Measurements from ENCODE around the gene KIF2C. TPM values are rescaled to one million over a fixed set of nuclear protein-coding genes. Genes with fewer than 3 reads are reported as not detected.

The KIF2C gene
- 11.8 and 14.3 TPM in 2 replicates for polyA plus RNA-seq (2011; rRNA removed)
- polyA minus RNA-seq (2011; rRNA and poly(A)+ RNA removed), result 14.2 and 14.6 TPM in 2 replicates

- CTCF ChIA-PET, result interaction anchor here (10.4 kb wide), 1 partner anchor 8 kb away, joined by 89 read pairs; the partner anchor contains the start of gene RNU5D-1
- Histone ChIP-seq H3K27ac (ENCODE audit: low read depth, low read length) (peak within 1 kb of the TSS; percentile 86), H3K27me3 (ENCODE audit: control insufficient read depth, insufficient read depth, low read length) (no peaks in the 10 kb centered on the region), H3K9me3 (ENCODE audit: control insufficient read depth, insufficient read depth, low read length) (peaks cover 5% of the 10 kb centered on the region; the same call in 1 of the 2 replicates), H3K4me3 (ENCODE audit: low read depth, low read length) (peak within 1 kb of the TSS; percentile 93)
- TF ChIP-seq CTCF (IDR thresholded peaks at IDR 0.05; ENCODE audit: low read depth, low read length), result no peak
- POLR2A ChIA-PET, result interaction anchor here (1.0 kb wide), 1 partner anchor 9 kb away, joined by 3 read pairs; no protein-coding TSS in a partner anchor
- DNase-seq (ENCODE audit: low read depth, low spot score), result peak; percentile 93
Measured at GRCh38 chr1:44739307-44740178, at the start of gene KIF2C. KIF2C (plus strand) TSS chr1:44739837; CDS start chr1:44739933, 96 bp downstream.

GRCh38 chr1:44693159-44693558 is 46.5 kb upstream of the KIF2C start:
- peaks cover 9% of the 10 kb centered on the region for H3K27me3 ChIP-seq (ENCODE audit: control insufficient read depth, insufficient read depth, low read length)
- ChIA-PET POLR2A (no interaction called here), CTCF (no interaction called here)
- no peaks in the 10 kb centered on the region for H3K9me3 ChIP-seq (ENCODE audit: control insufficient read depth, insufficient read depth, low read length)
- H3K4me3 ChIP-seq (ENCODE audit: low read depth, low read length), result no peak overlapping the region
- H3K27ac ChIP-seq (ENCODE audit: low read depth, low read length), result no peak overlapping the region
- TF ChIP-seq CTCF (IDR thresholded peaks at IDR 0.05; ENCODE audit: low read depth, low read length), result no peak
- DNase-seq (ENCODE audit: low read depth, low spot score), result no peak

GRCh38 chr1:44693900-44694299 is 45.7 kb upstream of the KIF2C start:
- Histone ChIP-seq H3K4me3 (ENCODE audit: low read depth, low read length) (no peak overlapping the region), H3K27me3 (ENCODE audit: control insufficient read depth, insufficient read depth, low read length) (peaks cover 6% of the 10 kb centered on the region), H3K27ac (ENCODE audit: low read depth, low read length) (no peak overlapping the region), H3K9me3 (ENCODE audit: control insufficient read depth, insufficient read depth, low read length) (no peaks in the 10 kb centered on the region)
- no peak for DNase-seq (ENCODE audit: low read depth, low spot score)
- ChIA-PET POLR2A (no interaction called here), CTCF (no interaction called here)
- TF ChIP-seq CTCF (IDR thresholded peaks at IDR 0.05; ENCODE audit: low read depth, low read length), result no peak

GRCh38 chr1:44694863-44695478 is 44.7 kb upstream of the KIF2C start:
- DNase-seq (ENCODE audit: low read depth, low spot score), result no peak
- CTCF ChIA-PET, result interaction anchor here (1.0 kb wide), 1 partner anchor 36 kb away, joined by 4 read pairs; the partner anchor contains the start of gene RNU5D-1
- POLR2A ChIA-PET, result no interaction called here
- no peak for TF ChIP-seq CTCF (IDR thresholded peaks at IDR 0.05; ENCODE audit: low read depth, low read length)
- Histone ChIP-seq H3K27ac (ENCODE audit: low read depth, low read length) (no peak overlapping the region), H3K27me3 (ENCODE audit: control insufficient read depth, insufficient read depth, low read length) (peaks cover 2% of the 10 kb centered on the region), H3K9me3 (ENCODE audit: control insufficient read depth, insufficient read depth, low read length) (no peaks in the 10 kb centered on the region), H3K4me3 (ENCODE audit: low read depth, low read length) (no peak overlapping the region)

GRCh38 chr1:44695671-44696070 is 44.0 kb upstream of the KIF2C start:
- POLR2A ChIA-PET, result no interaction called here
- no peak for DNase-seq (ENCODE audit: low read depth, low spot score)

More at GRCh38 chr1:44695671-44696070, 44.0 kb upstream of the KIF2C start:
- Histone ChIP-seq H3K27ac (ENCODE audit: low read depth, low read length) (no peak overlapping the region), H3K27me3 (ENCODE audit: control insufficient read depth, insufficient read depth, low read length) (peaks cover 2% of the 10 kb centered on the region), H3K4me3 (ENCODE audit: low read depth, low read length) (no peak overlapping the region), H3K9me3 (ENCODE audit: control insufficient read depth, insufficient read depth, low read length) (no peaks in the 10 kb centered on the region)
- TF ChIP-seq CTCF (IDR thresholded peaks at IDR 0.05; ENCODE audit: low read depth, low read length), result no peak
- CTCF ChIA-PET, result interaction anchor here (1.0 kb wide), 1 partner anchor 36 kb away, joined by 4 read pairs; the partner anchor contains the start of gene RNU5D-1

Measured in AG04450 (cell line).